Peyer's patch (tissue), 4 donors: Measurements from ENCODE around the gene PGK1. TPM values are rescaled to one million over a fixed set of nuclear protein-coding genes. Genes with fewer than 3 reads are reported as not detected.
"Not testable (repeated sequence)": the region's sequence is repeated elsewhere in the genome, so short reads cannot be mapped to it uniquely, and the experiment has no call there.

Source experiments
- DNase-seq, 3 donors: peaks; one replicate each; pipeline ENCODE4 v3.0.0-alpha.2; 2017 to 2019
- H3K27ac ChIP-seq, 4 donors: fragments of 200-600 bp; sonication (generic); one replicate each; pipeline ENCODE4 v1.5.1; 2016 to 2019
- H3K27me3 ChIP-seq, 2 donors: fragments of 200-600 bp; sonication (generic); one replicate each; pipeline ENCODE4 v1.5.1; 2019
- H3K36me3 ChIP-seq, 3 donors: fragments of 200-600 bp; sonication (generic); one replicate each; pipeline ENCODE4 v1.5.1; 2016 to 2019
- H3K4me1 ChIP-seq, 4 donors: fragments of 200-600 bp; sonication (generic); one replicate each; pipeline ENCODE4 v1.5.1; 2016 to 2019
- H3K4me3 ChIP-seq, 4 donors: fragments of 200-600 bp; sonication (generic); 1 replicate in 3 of 4; 2 replicates in 1 of 4; pipeline ENCODE4 v1.5.1; 2016 to 2019; ENCODE audit warnings: mild to moderate bottlenecking in 1 of 4
- H3K9me3 ChIP-seq, 4 donors: fragments of 200-600 bp; sonication (generic); one replicate each; pipeline ENCODE4 v1.5.1; 2016 to 2019; ENCODE audit warnings: mild to moderate bottlenecking in 1 of 4
- CTCF ChIP-seq, 6 experiments: fragments of 450-650 bp in 4 of 6; fragments of 200-600 bp in 2 of 6; sonication (generic) in 1 of 6; IDR thresholded peaks; one replicate each; pipeline ENCODE4 v1.5.1; 2017 to 2019; ENCODE audit warnings: antibody characterized with exemption in 6 of 6, mild to moderate bottlenecking in 3 of 6, moderate library complexity in 1 of 6
- POLR2A ChIP-seq, 2 donors: fragments of 450-650 bp; IDR thresholded peaks; one replicate each; pipeline ENCODE4 v1.5.1; 2017; ENCODE audit warnings: antibody characterized with exemption in 2 of 2, mild to moderate bottlenecking in 2 of 2, moderate library complexity in 2 of 2
- total RNA-seq, 4 donors: library from RNA; depleted of rRNA; stranded (reverse); fragments of >200 nt; gene quantifications; one replicate each; pipeline ENCODE4 v1.1.0, GENCODE V29; 2016

Gene PGK1
- total RNA-seq, 4 donors from 2014 or later: 120 to 260 (median 215) TPM

GRCh38 chrX:78131117-78131516 is 27.1 kb downstream of the PGK1 start:
- H3K9me3 ChIP-seq: no peaks in the 10 kb centered on the region
- DNase-seq: no peak

GRCh38 chrX:78133238-78133960 is 29.4 kb downstream of the PGK1 start:
- TF ChIP-seq CTCF (IDR thresholded peaks at IDR 0.05): no peak
- no peak for TF ChIP-seq POLR2A (IDR thresholded peaks at IDR 0.05)
- DNase-seq: no peak

More at GRCh38 chrX:78131117-78131516, 27.1 kb downstream of the PGK1 start:
- H3K27ac ChIP-seq: no peak overlapping the region
- no peak overlapping the region for H3K4me3 ChIP-seq
- H3K27me3 ChIP-seq: no peaks in the 10 kb centered on the region
- H3K36me3 ChIP-seq: peaks cover 0 to 19% (median 0%) of the 10 kb centered on the region in 3 donors
- TF ChIP-seq POLR2A (IDR thresholded peaks at IDR 0.05): no peak
- no peak for TF ChIP-seq CTCF (IDR thresholded peaks at IDR 0.05)
- no peaks in the 10 kb centered on the region for H3K4me1 ChIP-seq

GRCh38 chrX:78139160-78140123 is 35.4 kb downstream of the PGK1 start, which contains the start of gene TAF9B:
TAF9B (minus strand) TSS chrX:78139650; CDS start chrX:78139611, 39 bp downstream.
- Histone ChIP-seq H3K9me3 (no peaks in the 10 kb centered on the region), H3K4me1 (no peaks in the 10 kb centered on the region), H3K27me3 (no peaks in the 10 kb centered on the region), H3K27ac (peak within 1 kb of the TSS; percentile 72 to 82 (median 74)), H3K36me3 (no peaks in the 10 kb centered on the region), H3K4me3 (peak within 1 kb of the TSS; percentile 63 to 80 (median 74))
- TF ChIP-seq POLR2A (IDR thresholded peaks at IDR 0.05): no peak
- no peak for TF ChIP-seq CTCF (IDR thresholded peaks at IDR 0.05)
- DNase-seq: peak; percentile 69 to 91 (median 82)

More at GRCh38 chrX:78133238-78133960, 29.4 kb downstream of the PGK1 start:
- H3K27ac ChIP-seq: no peak overlapping the region
- H3K4me1 ChIP-seq: no peaks in the 10 kb centered on the region
- H3K27me3 ChIP-seq: no peaks in the 10 kb centered on the region
- H3K36me3 ChIP-seq: no peaks in the 10 kb centered on the region
- no peak overlapping the region for H3K4me3 ChIP-seq
- H3K9me3 ChIP-seq: no peaks in the 10 kb centered on the region

- no peak for TF ChIP-seq CTCF (IDR thresholded peaks at IDR 0.05)
- TF ChIP-seq POLR2A (IDR thresholded peaks at IDR 0.05): no peak
- H3K4me3 ChIP-seq: no peak overlapping the region
- H3K36me3 ChIP-seq: no peaks in the 10 kb centered on the region
- H3K27ac ChIP-seq: peak overlapping the region in 1 of 4 donors; percentile 74
- no peak for DNase-seq
- no peaks in the 10 kb centered on the region for H3K27me3 ChIP-seq
- no peaks in the 10 kb centered on the region for H3K4me1 ChIP-seq
- H3K9me3 ChIP-seq: no peaks in the 10 kb centered on the region
These were observed 36.2 kb downstream of the PGK1 start for GRCh38 chrX:78140206-78140605.

- peaks cover 0 to 11% (median 0%) of the 10 kb centered on the region in 4 donors for H3K9me3 ChIP-seq
- not testable (repeated sequence) for H3K27me3 ChIP-seq, H3K36me3 ChIP-seq, H3K4me3 ChIP-seq, H3K27ac ChIP-seq, DNase-seq, H3K4me1 ChIP-seq
These were observed 43.0 kb downstream of the PGK1 start for GRCh38 chrX:78147002-78147540.

- not testable (repeated sequence) for H3K36me3 ChIP-seq, H3K27ac ChIP-seq, H3K27me3 ChIP-seq, H3K4me1 ChIP-seq, DNase-seq, H3K4me3 ChIP-seq, H3K9me3 ChIP-seq
These were observed 53.3 kb downstream of the PGK1 start for GRCh38 chrX:78157373-78157772.

- H3K9me3 ChIP-seq, H3K36me3 ChIP-seq, DNase-seq, H3K4me3 ChIP-seq, H3K27ac ChIP-seq, H3K27me3 ChIP-seq, H3K4me1 ChIP-seq: not testable (repeated sequence)
These were observed 53.8 kb downstream of the PGK1 start for GRCh38 chrX:78157846-78158245.

GRCh38 chrX:78160711-78161110 is 56.7 kb downstream of the PGK1 start:
- H3K36me3 ChIP-seq, H3K27me3 ChIP-seq, DNase-seq, H3K4me3 ChIP-seq, H3K4me1 ChIP-seq, H3K9me3 ChIP-seq, H3K27ac ChIP-seq: not testable (repeated sequence)

GRCh38 chrX:78163175-78163574 is 59.1 kb downstream of the PGK1 start:
- H3K9me3 ChIP-seq, DNase-seq, H3K4me3 ChIP-seq, H3K27me3 ChIP-seq, H3K4me1 ChIP-seq, H3K36me3 ChIP-seq, H3K27ac ChIP-seq: not testable (repeated sequence)
